SK-N-SH (cell line): ENCODE data around the gene UNKL. TPM values are rescaled to one million over a fixed set of nuclear protein-coding genes. Genes with fewer than 3 reads are reported as not detected.

Experiments
- CTCF ChIA-PET: fragments of 300-600, 350-600 bp; formaldehyde crosslinking; extraction: SDS; loops from one replicate; lab custom pipeline; 2021; lab: Yijun Ruan, JAX
- POLR2A ChIA-PET: fragments of 350-600 bp; sonication (Branson Sonifier 250); formaldehyde crosslinking; extraction: SDS; loops from one replicate; lab custom pipeline; 2020; ENCODE audit warnings: antibody characterized with exemption, inconsistent platforms; lab: Yijun Ruan, JAX
- DNase-seq: peaks from one replicate; pipeline ENCODE4 v3.0.0; 2012
- H2AFZ ChIP-seq: fragments of 200-600 bp; sonication (generic); 2 replicates; pipeline ENCODE4 v1.8.1; 2016; ENCODE audit warnings: antibody characterized with exemption, mild to moderate bottlenecking, low read depth
- H3F3A ChIP-seq: fragments of 200-600 bp; sonication (generic); replicated peaks from 2 replicates; pipeline ENCODE3; 2016; ENCODE audit warnings: antibody characterized with exemption, mild to moderate bottlenecking; ENCODE audit not compliant: insufficient read depth
- H3K27ac ChIP-seq, 2 experiments: fragments of 200-500 bp in 1 of 2; fragments of 200-600 bp in 1 of 2; sonication (Bioruptor generic) in 1 of 2; sonication (generic), shearing (Covaris generic) in 1 of 2; 2 replicates each; pipeline versions ENCODE4 v1.5.1 to v1.6.1; 2014 to 2016; ENCODE audit warnings: low read depth in 2 of 2, inconsistent platforms in 1 of 2, low read length in 1 of 2, mild to moderate bottlenecking in 1 of 2, mixed read lengths in 1 of 2
- H3K27me3 ChIP-seq: fragments of 200-600 bp; sonication (generic), shearing (Covaris generic); 2 replicates; pipeline ENCODE4 v1.6.1; 2016; ENCODE audit warnings: mixed run types; ENCODE audit not compliant: insufficient read depth
- H3K36me3 ChIP-seq, 2 experiments: fragments of 200-500 bp in 1 of 2; fragments of 200-600 bp in 1 of 2; sonication (Bioruptor generic) in 1 of 2; sonication (generic) in 1 of 2; replicated peaks in 1 of 2; 2 replicates each; pipeline versions ENCODE3 to v1.5.1; 2014 to 2016; ENCODE audit warnings: low read length in 1 of 2, mild to moderate bottlenecking in 1 of 2; ENCODE audit not compliant: insufficient read depth in 2 of 2, control insufficient read depth in 1 of 2
- H3K4me1 ChIP-seq, 2 experiments: fragments of 200-500 bp in 1 of 2; fragments of 200-600 bp in 1 of 2; sonication (Bioruptor generic) in 1 of 2; sonication (generic), shearing (Covaris generic) in 1 of 2; 2 replicates each; pipeline versions ENCODE4 v1.5.1 to v1.6.1; 2014 to 2016; ENCODE audit warnings: low read depth in 1 of 2, low read length in 1 of 2, mixed run types in 1 of 2; ENCODE audit not compliant: insufficient read depth in 2 of 2, control insufficient read depth in 1 of 2
- H3K4me2 ChIP-seq: fragments of 200-600 bp; sonication (generic), shearing (Covaris generic); 2 replicates; pipeline ENCODE4 v1.6.1; 2017; ENCODE audit warnings: mixed run types
- H3K4me3 ChIP-seq, 2 experiments: fragments of 200-500 bp in 1 of 2; fragments of 200-600 bp in 1 of 2; sonication (Bioruptor generic) in 1 of 2; sonication (generic), shearing (Covaris generic) in 1 of 2; 2 replicates each; pipeline versions ENCODE4 v1.5.1 to v1.8.1; 2014 to 2016; ENCODE audit warnings: low read depth in 2 of 2, inconsistent platforms in 1 of 2, low read length in 1 of 2, mild to moderate bottlenecking in 1 of 2, mixed read lengths in 1 of 2, moderate library complexity in 1 of 2
- H3K79me2 ChIP-seq: fragments of 200-600 bp; sonication (generic); 2 replicates; pipeline ENCODE4 v1.8.1; 2017; ENCODE audit warnings: mild to moderate bottlenecking; ENCODE audit not compliant: insufficient read depth
- H3K9ac ChIP-seq: fragments of 200-600 bp; sonication (generic); 2 replicates; pipeline ENCODE4 v1.6.1; 2017; ENCODE audit warnings: mixed run types
- H3K9me2 ChIP-seq: fragments of 200-600 bp; sonication (generic); 2 replicates; pipeline ENCODE4 v1.6.1; 2017; ENCODE audit warnings: mixed run types
- H3K9me3 ChIP-seq: fragments of 200-600 bp; sonication (generic); 2 replicates; pipeline ENCODE4 v1.6.1; 2017; ENCODE audit warnings: mixed run types, mild to moderate bottlenecking, moderate library complexity
- H4K20me1 ChIP-seq: fragments of 200-600 bp; sonication (generic); 2 replicates; pipeline ENCODE4 v1.6.1; 2017; ENCODE audit warnings: mild to moderate bottlenecking, mixed run types; ENCODE audit not compliant: insufficient read depth
- CHD2 ChIP-seq: fragments of 150-350 bp; IDR thresholded peaks from 2 replicates; pipeline ENCODE4 v1.6.1; 2018; ENCODE audit warnings: low read length; ENCODE audit not compliant: partially characterized antibody
- ELF1 ChIP-seq: IDR thresholded peaks from 2 replicates; pipeline ENCODE4 v1.4.0; 2012
- EP300 ChIP-seq, 2 experiments: IDR thresholded peaks; 2 replicates each; pipeline versions ENCODE4 v1.4.0 to v1.6.1; 2012; ENCODE audit warnings: borderline replicate concordance in 1 of 2, low read depth in 1 of 2, low read length in 1 of 2
- FOXJ3 ChIP-seq: sonication (generic); formaldehyde crosslinking; IDR thresholded peaks from 2 replicates; pipeline ENCODE4 v1.5.1; 2020; ENCODE audit warnings: mild to moderate bottlenecking, missing genetic modification reagents
- GABPA ChIP-seq: IDR thresholded peaks from 2 replicates; pipeline ENCODE4 v1.4.0; 2012; ENCODE audit warnings: low read depth, mild to moderate bottlenecking
- GATA2 ChIP-seq: sonication (generic); formaldehyde crosslinking; IDR thresholded peaks from 2 replicates; pipeline ENCODE4 v1.5.0; 2020; ENCODE audit warnings: mild to moderate bottlenecking, missing genetic modification reagents
- JUND ChIP-seq: IDR thresholded peaks from 2 replicates; pipeline ENCODE4 v1.4.0; 2012
- MEF2A ChIP-seq: IDR thresholded peaks from 2 replicates; pipeline ENCODE4 v1.4.0; 2012; ENCODE audit warnings: low read depth, borderline replicate concordance
- NFIC ChIP-seq: IDR thresholded peaks from 2 replicates; pipeline ENCODE4 v1.4.0; 2012; ENCODE audit warnings: borderline replicate concordance
- NRF1 ChIP-seq: IDR thresholded peaks from 2 replicates; pipeline ENCODE4 v1.6.1; 2012; ENCODE audit warnings: low read depth, mild to moderate bottlenecking, low read length
- POLR2AphosphoS5 ChIP-seq: IDR thresholded peaks from 2 replicates; pipeline ENCODE4 v1.6.1; 2012; ENCODE audit warnings: low read depth, low read length
- RAD21 ChIP-seq: IDR thresholded peaks from 2 replicates; pipeline ENCODE4 v1.6.1; 2012; ENCODE audit warnings: mild to moderate bottlenecking, low read length
- RCOR1 ChIP-seq: fragments of 150-350 bp; IDR thresholded peaks from 2 replicates; pipeline ENCODE4 v1.6.1; 2017; ENCODE audit warnings: antibody characterized with exemption, low read length
- RFX5 ChIP-seq: IDR thresholded peaks from 2 replicates; pipeline ENCODE4 v1.6.1; 2012; ENCODE audit warnings: mild to moderate bottlenecking, improper control_type of control experiment, low read length
- RXRA ChIP-seq: IDR thresholded peaks from 2 replicates; pipeline ENCODE4 v1.4.0; 2012; ENCODE audit warnings: low read depth, mild to moderate bottlenecking, borderline replicate concordance
- SIN3A ChIP-seq: IDR thresholded peaks from 2 replicates; pipeline ENCODE4 v1.6.1; 2012; ENCODE audit warnings: low read depth, mild to moderate bottlenecking, low read length, moderate library complexity, borderline replicate concordance
- TAF1 ChIP-seq: IDR thresholded peaks from 2 replicates; pipeline ENCODE4 v1.6.1; 2012; ENCODE audit warnings: low read depth, mild to moderate bottlenecking, low read length, moderate library complexity, borderline replicate concordance
- TEAD4 ChIP-seq: IDR thresholded peaks from 2 replicates; pipeline ENCODE4 v1.4.0; 2012; ENCODE audit warnings: mild to moderate bottlenecking, borderline replicate concordance; ENCODE audit not compliant: insufficient read depth
- WGBS: methylation state at CpG from one replicate; pipeline ENCODE4 v1.1.6; 2017; ENCODE audit warnings: low lambda C conversion rate; 5-methylcytosine and 5-hydroxymethylcytosine counted together
- polyA plus RNA-seq, 3 experiments: library from polyadenylated mRNA; depleted of rRNA; stranded (reverse); fragments of >200 nt; gene quantifications; 2 replicates each; pipeline ENCODE4 v1.2.3, GENCODE V29; 2012
- TF ChIP-seq, protein P1 (sequence below): fragments of 150-350 bp; IDR thresholded peaks from 2 replicates; pipeline ENCODE4 v1.6.1; 2016; ENCODE audit warnings: mild to moderate bottlenecking, low read depth, low read length
- TF ChIP-seq, protein P2 (sequence below): IDR thresholded peaks from 2 replicates; pipeline ENCODE4; 2012
- TF ChIP-seq, protein P3 (sequence below): IDR thresholded peaks from 2 replicates; pipeline ENCODE4 v1.4.0; 2012; ENCODE audit warnings: low read depth, borderline replicate concordance

Gene UNKL
- polyA plus RNA-seq, 1 of the 3 experiments (the other 2 are of a cell fraction) = 16.4 TPM

DNA sequence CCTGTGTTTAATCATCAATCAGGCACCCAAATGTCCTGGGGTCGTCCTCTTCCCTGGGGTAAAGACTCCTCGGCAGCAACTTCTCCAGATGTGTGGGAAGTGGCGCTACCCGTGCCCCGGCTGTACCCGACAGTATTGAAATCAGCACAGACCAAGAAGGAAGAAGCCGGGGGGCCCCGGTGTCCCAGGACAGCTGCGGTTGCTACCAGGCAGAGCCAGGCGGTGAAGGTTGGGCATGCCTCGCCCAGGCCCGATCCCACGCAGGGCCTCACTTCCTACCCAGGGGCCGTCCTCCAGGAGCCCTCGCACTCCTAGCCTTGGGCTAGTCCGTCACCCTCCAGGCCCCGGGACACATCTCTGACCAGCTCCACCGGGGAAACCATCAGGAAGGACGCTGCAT is 38.8 kb upstream of the UNKL start:
- Histone ChIP-seq H4K20me1 (no peaks in the 10 kb centered on the region), H3K4me1 (no peaks in the 10 kb centered on the region), H3K27ac (no peak overlapping the region), H3K9me3 (no peaks in the 10 kb centered on the region), H2AFZ (no peak overlapping the region), H3K79me2 (no peaks in the 10 kb centered on the region), H3K9ac (no peak overlapping the region), H3K4me3 (no peak overlapping the region), H3K27me3 (no peaks in the 10 kb centered on the region), H3K36me3 (peaks cover 0 to 39% of the 10 kb centered on the region in 2 experiments), H3F3A (no peaks in the 10 kb centered on the region), H3K9me2 (no peaks in the 10 kb centered on the region), H3K4me2 (no peak overlapping the region)
- 97% methylated on average over 13 of the region's 19 CpGs for WGBS
- no peak for TF ChIP-seq RFX5
- TF ChIP-seq NRF1 = no peak
- TF ChIP-seq MEF2A = no peak
- no peak for TF ChIP-seq EP300 (IDR thresholded peaks at IDR 0.05; ENCODE audit: borderline replicate concordance in 1 of 2, low read depth in 1 of 2, low read length in 1 of 2)
- no peak for TF ChIP-seq CHD2
- TF ChIP-seq RCOR1 = no peak
- no peak for TF ChIP-seq RAD21
- POLR2A ChIA-PET = no interaction called here
- CTCF ChIA-PET = no interaction called here
- no peak for DNase-seq

DNA sequence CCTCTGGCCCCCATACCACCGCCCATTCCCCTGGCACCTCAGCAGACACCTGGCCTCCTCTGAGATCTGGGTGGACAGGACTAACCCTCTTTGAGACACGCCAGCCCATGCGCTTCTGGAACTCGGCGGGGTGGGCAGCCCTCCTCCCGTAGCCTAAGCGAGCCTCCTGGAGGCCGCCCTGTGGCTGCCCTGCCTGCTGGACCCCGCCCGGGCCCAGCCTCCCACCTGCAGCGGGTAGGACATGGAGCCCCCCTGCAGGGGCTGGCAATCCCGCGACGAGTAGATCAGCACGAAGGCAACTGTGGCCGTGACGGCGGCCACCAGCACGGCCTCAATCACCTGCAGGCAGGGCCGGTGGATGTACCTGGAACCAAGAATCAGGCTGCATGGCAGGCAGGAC is 38.0 kb upstream of the UNKL start:
- Histone ChIP-seq H3K79me2 (no peaks in the 10 kb centered on the region), H3K4me2 (no peak overlapping the region), H3K9ac (no peak overlapping the region), H3K9me2 (no peaks in the 10 kb centered on the region), H3K9me3 (no peaks in the 10 kb centered on the region), H3K36me3 (peaks cover 0 to 39% of the 10 kb centered on the region in 2 experiments), H3F3A (no peaks in the 10 kb centered on the region), H2AFZ (no peak overlapping the region), H3K27ac (no peak overlapping the region), H3K4me1 (no peaks in the 10 kb centered on the region), H3K27me3 (no peaks in the 10 kb centered on the region), H4K20me1 (no peaks in the 10 kb centered on the region), H3K4me3 (no peak overlapping the region)
- WGBS = no CpG with 5 or more reads among the region's 20 CpGs
- POLR2A ChIA-PET = no interaction called here
- CTCF ChIA-PET = no interaction called here
- TF ChIP-seq GABPA (no peak), RXRA (no peak), NFIC (no peak), FOXJ3 (CRISPR knock-in tag) (no peak), NRF1 (no peak), EP300 (IDR thresholded peaks at IDR 0.05; ENCODE audit: borderline replicate concordance in 1 of 2, low read depth in 1 of 2, low read length in 1 of 2) (no peak), TAF1 (no peak), GATA2 (CRISPR knock-in tag) (no peak), ELF1 (no peak), TEAD4 (no peak), JUND (no peak), SIN3A (no peak), POLR2AphosphoS5 (no peak)
- TF ChIP-seq, protein P1, sequence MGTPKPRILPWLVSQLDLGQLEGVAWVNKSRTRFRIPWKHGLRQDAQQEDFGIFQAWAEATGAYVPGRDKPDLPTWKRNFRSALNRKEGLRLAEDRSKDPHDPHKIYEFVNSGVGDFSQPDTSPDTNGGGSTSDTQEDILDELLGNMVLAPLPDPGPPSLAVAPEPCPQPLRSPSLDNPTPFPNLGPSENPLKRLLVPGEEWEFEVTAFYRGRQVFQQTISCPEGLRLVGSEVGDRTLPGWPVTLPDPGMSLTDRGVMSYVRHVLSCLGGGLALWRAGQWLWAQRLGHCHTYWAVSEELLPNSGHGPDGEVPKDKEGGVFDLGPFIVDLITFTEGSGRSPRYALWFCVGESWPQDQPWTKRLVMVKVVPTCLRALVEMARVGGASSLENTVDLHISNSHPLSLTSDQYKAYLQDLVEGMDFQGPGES = no peak
- TF ChIP-seq, protein P2, sequence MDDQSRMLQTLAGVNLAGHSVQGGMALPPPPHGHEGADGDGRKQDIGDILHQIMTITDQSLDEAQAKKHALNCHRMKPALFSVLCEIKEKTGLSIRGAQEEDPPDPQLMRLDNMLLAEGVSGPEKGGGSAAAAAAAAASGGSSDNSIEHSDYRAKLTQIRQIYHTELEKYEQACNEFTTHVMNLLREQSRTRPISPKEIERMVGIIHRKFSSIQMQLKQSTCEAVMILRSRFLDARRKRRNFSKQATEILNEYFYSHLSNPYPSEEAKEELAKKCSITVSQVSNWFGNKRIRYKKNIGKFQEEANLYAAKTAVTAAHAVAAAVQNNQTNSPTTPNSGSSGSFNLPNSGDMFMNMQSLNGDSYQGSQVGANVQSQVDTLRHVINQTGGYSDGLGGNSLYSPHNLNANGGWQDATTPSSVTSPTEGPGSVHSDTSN = no peak
- TF ChIP-seq, protein P3, sequence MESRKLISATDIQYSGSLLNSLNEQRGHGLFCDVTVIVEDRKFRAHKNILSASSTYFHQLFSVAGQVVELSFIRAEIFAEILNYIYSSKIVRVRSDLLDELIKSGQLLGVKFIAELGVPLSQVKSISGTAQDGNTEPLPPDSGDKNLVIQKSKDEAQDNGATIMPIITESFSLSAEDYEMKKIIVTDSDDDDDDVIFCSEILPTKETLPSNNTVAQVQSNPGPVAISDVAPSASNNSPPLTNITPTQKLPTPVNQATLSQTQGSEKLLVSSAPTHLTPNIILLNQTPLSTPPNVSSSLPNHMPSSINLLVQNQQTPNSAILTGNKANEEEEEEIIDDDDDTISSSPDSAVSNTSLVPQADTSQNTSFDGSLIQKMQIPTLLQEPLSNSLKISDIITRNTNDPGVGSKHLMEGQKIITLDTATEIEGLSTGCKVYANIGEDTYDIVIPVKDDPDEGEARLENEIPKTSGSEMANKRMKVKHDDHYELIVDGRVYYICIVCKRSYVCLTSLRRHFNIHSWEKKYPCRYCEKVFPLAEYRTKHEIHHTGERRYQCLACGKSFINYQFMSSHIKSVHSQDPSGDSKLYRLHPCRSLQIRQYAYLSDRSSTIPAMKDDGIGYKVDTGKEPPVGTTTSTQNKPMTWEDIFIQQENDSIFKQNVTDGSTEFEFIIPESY = no peak
- DNase-seq = no peak
